Measurements from ENCODE around the gene CEP170. TPM values are rescaled to one million over a fixed set of nuclear protein-coding genes. Genes with fewer than 3 reads are reported as not detected.
"Not testable (repeated sequence)": the region's sequence is repeated elsewhere in the genome, so short reads cannot be mapped to it uniquely, and the experiment has no call there.

CEP170 gene
- total RNA-seq, 1 experiment from 2014 or later, result 97.7 TPM

DNA sequence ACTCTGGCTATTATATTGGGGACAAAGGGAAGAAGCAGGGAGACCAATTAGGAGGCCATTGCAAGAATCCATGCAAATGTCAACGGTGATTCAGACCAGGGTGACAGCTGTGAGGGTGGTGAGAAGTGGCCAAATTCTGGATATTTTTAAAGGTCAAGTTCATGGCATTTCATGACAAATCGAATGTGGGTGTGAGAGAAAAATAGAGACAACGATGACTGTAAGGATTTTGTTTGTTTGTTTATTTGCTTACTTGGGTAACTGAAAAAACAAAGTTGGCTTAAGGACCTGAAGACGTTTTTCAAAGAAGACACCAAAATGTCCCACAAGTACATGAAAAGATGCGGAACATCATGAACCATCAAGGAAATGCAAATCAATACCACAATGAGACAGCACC lies 150.6 kb downstream of the CEP170 start:
- not testable (repeated sequence) for H2BK20ac ChIP-seq (ENCODE audit: low read depth, low read length, poor library complexity, severe bottlenecking); H3K27ac Mint-ChIP-seq; H3K56ac ChIP-seq (ENCODE audit: insufficient read length, low read depth, low read length); H3K14ac ChIP-seq (ENCODE audit: insufficient read depth, low read length); H2BK120ac ChIP-seq (ENCODE audit: low read depth, low read length, poor library complexity, severe bottlenecking); H3K4me3 Mint-ChIP-seq; H3K9me3 Mint-ChIP-seq; H3K23me2 ChIP-seq (ENCODE audit: insufficient read length, low read depth, low read length, poor library complexity, severe bottlenecking); H3T11ph ChIP-seq (ENCODE audit: low read length); H3K9ac ChIP-seq (ENCODE audit: extremely low read depth, insufficient read length, low read length); H4K20me1 ChIP-seq (ENCODE audit: control insufficient read depth, insufficient read depth, insufficient read length); H3K4me2 ChIP-seq (ENCODE audit: insufficient read depth, insufficient read length, low read length); H2BK5ac ChIP-seq (ENCODE audit: insufficient read length, low read length); H3K4ac ChIP-seq (ENCODE audit: low read depth, low read length); H3K18ac ChIP-seq (ENCODE audit: insufficient read length, low read depth, low read length); H3K23ac ChIP-seq (ENCODE audit: insufficient read length, low read depth, low read length); H3K27ac ChIP-seq (ENCODE audit: insufficient read length, low read depth, low read length); H2BK12ac ChIP-seq (ENCODE audit: insufficient read length, low read depth, low read length); H3K4me1 ChIP-seq (ENCODE audit: insufficient read depth, low read length); H3K27me3 ChIP-seq (ENCODE audit: insufficient read depth, low read length); H2AK5ac ChIP-seq (ENCODE audit: insufficient read length, low read length); H3K79me2 ChIP-seq (ENCODE audit: insufficient read depth, low read length); H4K5ac ChIP-seq (ENCODE audit: insufficient read length, low read depth, low read length); H2BK15ac ChIP-seq (ENCODE audit: low read depth, low read length); H4K91ac ChIP-seq (ENCODE audit: insufficient read length, low read depth, low read length); H4K8ac ChIP-seq (replicated peaks; ENCODE audit: insufficient read length, low read depth, low read length); H2AFZ ChIP-seq (ENCODE audit: low read length); H3K27me3 Mint-ChIP-seq (ENCODE audit: low read depth); H3K9me3 ChIP-seq (ENCODE audit: control insufficient read depth, low read depth, low read length); DNase-seq; H3K79me1 ChIP-seq (ENCODE audit: insufficient read depth, low read depth, low read length, poor library complexity, severe bottlenecking)
- WGBS (ENCODE audit: extremely low coverage, insufficient read length, low lambda C conversion rate), result no CpG with 5 or more reads among the region's 5 CpGs
- Mint-ChIP-seq H3K36me3 (ENCODE audit: insufficient read depth in 1 of 3, low read depth in 3 of 3) (peaks cover 0 to 14% (median 3%) of the 10 kb centered on the region in 3 experiments; a peak in 5 of 7 replicates), H3K4me1 (peaks cover 11% of the 10 kb centered on the region in 2 experiments)

DNA sequence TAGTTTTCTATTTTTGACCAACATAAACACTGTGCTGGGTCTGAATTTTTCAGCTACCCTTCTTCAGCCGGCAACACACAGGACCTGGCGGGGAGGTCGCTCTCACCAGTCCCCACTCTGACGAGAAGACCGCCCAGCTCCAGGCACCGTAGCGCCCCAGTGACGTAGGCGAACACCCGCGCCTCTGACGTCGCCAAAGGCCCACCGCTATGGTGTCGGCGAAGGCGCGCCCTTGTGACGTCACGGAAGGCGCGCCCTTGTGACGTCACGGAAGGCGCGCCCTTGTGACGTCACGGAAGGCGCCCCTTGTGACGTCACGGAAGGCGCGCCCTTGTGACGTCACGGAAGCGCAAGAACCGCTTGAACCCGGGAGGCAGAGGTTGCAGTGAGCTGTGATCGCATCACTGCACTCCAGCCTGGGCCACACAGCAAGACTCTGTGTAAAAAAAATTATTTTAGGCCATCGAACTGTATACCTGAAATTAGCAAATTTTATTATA lies 153.5 kb downstream of the CEP170 start:
- not testable (repeated sequence) for H3K27me3 ChIP-seq (ENCODE audit: insufficient read depth, low read length); H3K27ac ChIP-seq (ENCODE audit: insufficient read length, low read depth, low read length); H3K23me2 ChIP-seq (ENCODE audit: insufficient read length, low read depth, low read length, poor library complexity, severe bottlenecking); H2BK15ac ChIP-seq (ENCODE audit: low read depth, low read length); DNase-seq; H3K56ac ChIP-seq (ENCODE audit: insufficient read length, low read depth, low read length); H2BK5ac ChIP-seq (ENCODE audit: insufficient read length, low read length); H2BK120ac ChIP-seq (ENCODE audit: low read depth, low read length, poor library complexity, severe bottlenecking); H4K8ac ChIP-seq (replicated peaks; ENCODE audit: insufficient read length, low read depth, low read length); H2AK5ac ChIP-seq (ENCODE audit: insufficient read length, low read length); H2AFZ ChIP-seq (ENCODE audit: low read length); H3K27me3 Mint-ChIP-seq (ENCODE audit: low read depth); H3K79me2 ChIP-seq (ENCODE audit: insufficient read depth, low read length); H3K4me1 Mint-ChIP-seq; H3K4ac ChIP-seq (ENCODE audit: low read depth, low read length); H3K4me3 Mint-ChIP-seq; H2BK12ac ChIP-seq (ENCODE audit: insufficient read length, low read depth, low read length); H2BK20ac ChIP-seq (ENCODE audit: low read depth, low read length, poor library complexity, severe bottlenecking); H4K91ac ChIP-seq (ENCODE audit: insufficient read length, low read depth, low read length); H3K4me1 ChIP-seq (ENCODE audit: insufficient read depth, low read length); H3T11ph ChIP-seq (ENCODE audit: low read length); H3K14ac ChIP-seq (ENCODE audit: insufficient read depth, low read length); H3K79me1 ChIP-seq (ENCODE audit: insufficient read depth, low read depth, low read length, poor library complexity, severe bottlenecking); H3K9ac ChIP-seq (ENCODE audit: extremely low read depth, insufficient read length, low read length); H3K9me3 Mint-ChIP-seq; H3K23ac ChIP-seq (ENCODE audit: insufficient read length, low read depth, low read length); H3K27ac Mint-ChIP-seq; H4K5ac ChIP-seq (ENCODE audit: insufficient read length, low read depth, low read length); H4K20me1 ChIP-seq (ENCODE audit: control insufficient read depth, insufficient read depth, insufficient read length); H3K18ac ChIP-seq (ENCODE audit: insufficient read length, low read depth, low read length); H3K9me3 ChIP-seq (ENCODE audit: control insufficient read depth, low read depth, low read length); H3K4me2 ChIP-seq (ENCODE audit: insufficient read depth, insufficient read length, low read length)
- WGBS (ENCODE audit: extremely low coverage, insufficient read length, low lambda C conversion rate), result no CpG with 5 or more reads among the region's 40 CpGs
- H3K36me3 Mint-ChIP-seq (ENCODE audit: insufficient read depth in 1 of 3, low read depth in 3 of 3), result peaks cover 0 to 14% (median 3%) of the 10 kb centered on the region in 3 experiments; a peak in 5 of 7 replicates
